IMR-90 (cell line): ENCODE results near the gene WNT2B. TPM values are rescaled to one million over a fixed set of nuclear protein-coding genes. Genes with fewer than 3 reads are reported as not detected.

ENCODE experiments used
- ATAC-seq: fragments of 200-7000 bp; cut with Tn5 transposase; 2 replicates; pipeline ENCODE4 v1.9.1; 2020; ENCODE audit warnings: low read depth, mild to moderate bottlenecking, moderate library complexity
- BruUV-seq: library from RNA; stranded (reverse); fragments of 400-500 nt; replicated peaks from 2 replicates; lab custom pipeline; 2021; lab: Mats Ljungman, UMichigan
- CTCF ChIA-PET: fragments of 300-600 bp; formaldehyde crosslinking; extraction: SDS; loops from one replicate; lab custom pipeline; 2021; ENCODE audit warnings: antibody characterized with exemption; lab: Yijun Ruan, JAX
- POLR2A ChIA-PET: fragments of 300-600 bp; sonication (Branson Sonifier 250); formaldehyde crosslinking; loops from one replicate; lab custom pipeline; 2022; ENCODE audit warnings: antibody characterized with exemption; ENCODE audit not compliant: unreplicated experiment; lab: Charles Lee
- DNase-seq: peaks from one replicate; pipeline ENCODE4 v3.0.0; 2013
- H2AFZ ChIP-seq: replicated peaks from 2 replicates; pipeline ENCODE3; 2013; ENCODE audit warnings: low read length, mild to moderate bottlenecking; ENCODE audit not compliant: poor library complexity
- H2AK5ac ChIP-seq: 2 replicates; pipeline ENCODE4 v1.6.1; 2013; ENCODE audit warnings: low read depth, low read length, inconsistent platforms
- H2AK9ac ChIP-seq: replicated peaks from 2 replicates; pipeline ENCODE3; 2013; ENCODE audit warnings: mild to moderate bottlenecking, low read depth, low read length, moderate library complexity; ENCODE audit not compliant: poor library complexity
- H2BK120ac ChIP-seq: 2 replicates; pipeline ENCODE4 v1.6.1; 2013; ENCODE audit warnings: low read depth, low read length, inconsistent platforms
- H2BK15ac ChIP-seq: 3 replicates; pipeline ENCODE4 v1.6.1; 2013; ENCODE audit warnings: low read depth, low read length, inconsistent platforms
- H2BK20ac ChIP-seq: 2 replicates; pipeline ENCODE4 v1.6.1; 2013; ENCODE audit warnings: low read depth, mild to moderate bottlenecking, inconsistent platforms, low read length, moderate library complexity
- H2BK5ac ChIP-seq: 2 replicates; pipeline ENCODE4 v1.6.1; 2013; ENCODE audit warnings: mild to moderate bottlenecking, low read depth, low read length, inconsistent platforms; ENCODE audit not compliant: poor library complexity, severe bottlenecking
- H3K14ac ChIP-seq: replicated peaks from 2 replicates; pipeline ENCODE4 v1.6.1; 2013; ENCODE audit warnings: low read depth, low read length, inconsistent platforms
- H3K18ac ChIP-seq: 2 replicates; pipeline ENCODE4 v1.6.1; 2013; ENCODE audit warnings: low read depth, low read length, control low read depth
- H3K23ac ChIP-seq: 2 replicates; pipeline ENCODE4 v1.6.1; 2013; ENCODE audit warnings: low read depth, low read length, inconsistent platforms
- H3K27ac ChIP-seq: 2 replicates; pipeline ENCODE4 v1.5.1; 2013; ENCODE audit warnings: mild to moderate bottlenecking, control low read depth, low read length; ENCODE audit not compliant: insufficient read depth
- H3K27me3 ChIP-seq: 2 replicates; pipeline ENCODE4 v1.6.1; 2013; ENCODE audit warnings: low read length; ENCODE audit not compliant: control insufficient read depth, insufficient read depth
- H3K36me3 ChIP-seq: 2 replicates; pipeline ENCODE4 v1.6.1; 2013; ENCODE audit warnings: low read length, mixed read lengths; ENCODE audit not compliant: control insufficient read depth, insufficient read depth
- H3K4ac ChIP-seq: 2 replicates; pipeline ENCODE4 v1.6.1; 2013; ENCODE audit warnings: low read depth, low read length, inconsistent platforms
- H3K4me1 ChIP-seq: 2 replicates; pipeline ENCODE4 v1.6.1; 2013; ENCODE audit warnings: low read length, mixed read lengths; ENCODE audit not compliant: control insufficient read depth, insufficient read depth
- H3K4me2 ChIP-seq: 2 replicates; pipeline ENCODE4 v1.6.1; 2013; ENCODE audit warnings: low read depth, mild to moderate bottlenecking, control low read depth, low read length, moderate library complexity
- H3K4me3 ChIP-seq: 2 replicates; pipeline ENCODE4 v1.5.1; 2013; ENCODE audit warnings: low read depth, mild to moderate bottlenecking, control low read depth, low read length, moderate library complexity; ENCODE audit not compliant: insufficient read depth
- H3K56ac ChIP-seq: 2 replicates; pipeline ENCODE4 v1.6.1; 2013; ENCODE audit warnings: low read length, inconsistent platforms; ENCODE audit not compliant: insufficient read depth; ENCODE audit errors: extremely low read depth
- H3K79me1 ChIP-seq, 2 experiments: 2 replicates each; pipeline ENCODE4 v1.6.1; 2013; ENCODE audit warnings: low read length in 2 of 2, inconsistent platforms in 1 of 2, low read depth in 1 of 2
- H3K9ac ChIP-seq: 2 replicates; pipeline ENCODE4 v1.6.1; 2013; ENCODE audit warnings: low read depth, low read length, control low read depth
- H3K9me1 ChIP-seq: 2 replicates; pipeline ENCODE4 v1.6.1; 2013; ENCODE audit warnings: low read length, inconsistent platforms; ENCODE audit not compliant: insufficient read depth
- H3K9me3 ChIP-seq: 2 replicates; pipeline ENCODE4 v1.6.1; 2013; ENCODE audit warnings: low read length; ENCODE audit not compliant: control insufficient read depth, insufficient read depth
- H4K20me1 ChIP-seq: 2 replicates; pipeline ENCODE4 v1.6.1; 2013; ENCODE audit warnings: low read length, inconsistent platforms; ENCODE audit not compliant: insufficient read depth
- H4K5ac ChIP-seq: 2 replicates; pipeline ENCODE4 v1.6.1; 2013; ENCODE audit warnings: mild to moderate bottlenecking, low read depth, low read length, control low read depth
- H4K8ac ChIP-seq, 2 experiments: 2 replicates each; pipeline ENCODE4 v1.6.1; 2013; ENCODE audit warnings: low read depth in 2 of 2, low read length in 2 of 2, control low read depth in 1 of 2, inconsistent platforms in 1 of 2
- H4K91ac ChIP-seq: 2 replicates; pipeline ENCODE4 v1.6.1; 2013; ENCODE audit warnings: low read depth, low read length, inconsistent platforms; ENCODE audit not compliant: insufficient read depth
- BHLHE40 ChIP-seq: fragments of 150-350 bp; IDR thresholded peaks from 2 replicates; pipeline ENCODE4 v1.6.1; 2016; ENCODE audit warnings: mild to moderate bottlenecking, low read depth, low read length
- CEBPB ChIP-seq: IDR thresholded peaks from 2 replicates; pipeline ENCODE4 v1.6.1; 2012; ENCODE audit warnings: low read depth, low read length, improper control_type of control experiment
- CHD1 ChIP-seq: IDR thresholded peaks from 2 replicates; pipeline ENCODE4 v1.6.1; 2012; ENCODE audit warnings: low read depth, low read length, improper control_type of control experiment
- CTCF ChIP-seq: conservative IDR thresholded peaks from 2 replicates; pipeline ENCODE4 v1.5.1; 2012; ENCODE audit warnings: mild to moderate bottlenecking, low read depth, low read length, improper control_type of control experiment
- ELK1 ChIP-seq: fragments of 150-350 bp; IDR thresholded peaks from 2 replicates; pipeline ENCODE4 v1.6.1; 2016; ENCODE audit warnings: low read depth, mild to moderate bottlenecking, low read length, moderate library complexity, borderline replicate concordance
- FOS ChIP-seq: fragments of 150-350 bp; IDR thresholded peaks from 2 replicates; pipeline ENCODE4 v1.6.1; 2016; ENCODE audit warnings: low read depth, low read length
- MAFK ChIP-seq: IDR thresholded peaks from 2 replicates; pipeline ENCODE4 v1.6.1; 2012; ENCODE audit warnings: low read depth, low read length, improper control_type of control experiment
- MAZ ChIP-seq: IDR thresholded peaks from 2 replicates; pipeline ENCODE4 v1.6.1; 2012; ENCODE audit warnings: low read depth, mild to moderate bottlenecking, low read length, improper control_type of control experiment, moderate library complexity, borderline replicate concordance
- MXI1 ChIP-seq: IDR thresholded peaks from 2 replicates; pipeline ENCODE4 v1.6.1; 2012; ENCODE audit warnings: low read depth, mild to moderate bottlenecking, low read length, moderate library complexity, borderline replicate concordance
- NFE2L2 ChIP-seq: fragments of 150-350 bp; IDR thresholded peaks from 2 replicates; pipeline ENCODE4 v1.6.1; 2016; ENCODE audit warnings: low read depth, mild to moderate bottlenecking, low read length
- POLR2A ChIP-seq: IDR thresholded peaks from 2 replicates; pipeline ENCODE4 v1.6.1; 2012; ENCODE audit warnings: mild to moderate bottlenecking, low read depth, low read length
- RAD21 ChIP-seq: IDR thresholded peaks from 2 replicates; pipeline ENCODE4 v1.6.1; 2012; ENCODE audit warnings: low read length, improper control_type of control experiment
- RCOR1 ChIP-seq: IDR thresholded peaks from 2 replicates; pipeline ENCODE4 v1.6.1; 2012; ENCODE audit warnings: mild to moderate bottlenecking, low read length, improper control_type of control experiment; ENCODE audit not compliant: insufficient replicate concordance
- RFX5 ChIP-seq: IDR thresholded peaks from 2 replicates; pipeline ENCODE4 v1.8.0; 2012; ENCODE audit warnings: low read depth, mild to moderate bottlenecking, low read length, moderate library complexity
- SMC3 ChIP-seq: fragments of 150-350 bp; IDR thresholded peaks from 2 replicates; pipeline ENCODE4 v1.6.1; 2016; ENCODE audit warnings: low read depth, mild to moderate bottlenecking, antibody characterized with exemption, low read length, moderate library complexity
- USF2 ChIP-seq: fragments of 150-350 bp; IDR thresholded peaks from 2 replicates; pipeline ENCODE4 v1.6.1; 2017; ENCODE audit warnings: mild to moderate bottlenecking, antibody characterized with exemption, low read length, low read depth
- WGBS, 2 experiments: methylation state at CpG; one replicate each; pipeline versions ENCODE4 v1.1.5 to v1.1.7; 2013; ENCODE audit warnings: missing lambda C conversion rate in 2 of 2; ENCODE audit not compliant: insufficient read length in 1 of 2; ENCODE audit errors: extremely low coverage in 2 of 2; 5-methylcytosine and 5-hydroxymethylcytosine counted together
- dilution Hi-C: fragments of 300-500 bp; cut with HindIII; formaldehyde crosslinking; loops from one replicate; pipeline ENCODE4 v1.14.3; 2018; ENCODE audit warnings: low sequenced_read_pairs; ENCODE audit not compliant: unreplicated experiment
- in situ Hi-C: fragments of 300-500 bp; cut with MboI; formaldehyde crosslinking; loops from 3 replicates; pipeline ENCODE4 v1.14.3; 2019; ENCODE audit warnings: low sequenced_read_pairs, inconsistent platforms, mixed read lengths
- intact Hi-C: fragments of 100-400 bp; cut with micrococcal nuclease; formaldehyde crosslinking; loops from 2 replicates; pipeline ENCODE4 v1.10.0; 2022
- polyA plus RNA-seq, 3 experiments: library from polyadenylated mRNA; depleted of rRNA; stranded (reverse); fragments of >200 nt; gene quantifications; 2 replicates each; pipeline ENCODE4 v1.2.3, GENCODE V29; 2012; ENCODE audit warnings: low replicate concordance in 1 of 3
- total RNA-seq: library from RNA; depleted of rRNA; stranded (reverse); fragments of >200 nt; gene quantifications from 2 replicates; pipeline ENCODE4 v1.2.3, GENCODE V29; 2012

Gene WNT2B
- total and polyA plus RNA-seq, 2 of the 4 experiments (the other 2 are of a cell fraction): 0.50 to 0.54 TPM

- Histone ChIP-seq H3K36me3 (no peaks in the 10 kb centered on the region), H3K27me3 (no peaks in the 10 kb centered on the region), H4K5ac (no peak overlapping the region), H3K14ac (no peak overlapping the region), H2BK20ac (no peak overlapping the region), H4K8ac (no peak overlapping the region), H2BK15ac (no peak overlapping the region), H3K4me1 (no peaks in the 10 kb centered on the region), H3K27ac (no peak overlapping the region), H2BK5ac (no peak overlapping the region), H4K91ac (no peak overlapping the region), H3K9me3 (no peaks in the 10 kb centered on the region), H4K20me1 (no peaks in the 10 kb centered on the region), H3K79me1 (no peaks in the 10 kb centered on the region), H2BK120ac (no peak overlapping the region), H3K9me1 (no peaks in the 10 kb centered on the region), H2AK9ac (no peak overlapping the region), H3K4me3 (no peak overlapping the region), H3K56ac (no peak overlapping the region), H3K9ac (no peak overlapping the region), H3K18ac (no peak overlapping the region), H3K4ac (no peak overlapping the region), H2AK5ac (no peak overlapping the region), H2AFZ (no peak overlapping the region), H3K23ac (no peak overlapping the region), H3K4me2 (no peak overlapping the region)
- in situ Hi-C loops (no loop called here), intact Hi-C loops (no loop called here), dilution Hi-C loops (no loop called here)
- no peak for DNase-seq
- TF ChIP-seq POLR2A: no peak
- TF ChIP-seq MAFK: no peak
- no peak for TF ChIP-seq RFX5
- no peak for TF ChIP-seq USF2
- TF ChIP-seq FOS: no peak
- no peak for TF ChIP-seq CEBPB
- no peak for TF ChIP-seq RAD21
- no peak for TF ChIP-seq MXI1
- no peak for TF ChIP-seq BHLHE40
- no peak for TF ChIP-seq CTCF
- TF ChIP-seq ELK1: no peak
- TF ChIP-seq MAZ: no peak
- TF ChIP-seq SMC3: no peak
- no peak for TF ChIP-seq NFE2L2
- TF ChIP-seq RCOR1: no peak
- no peak for TF ChIP-seq CHD1
- CTCF ChIA-PET: interaction anchor here (1.3 kb wide), 1 partner anchor 10 kb away, joined by 5 read pairs; no protein-coding TSS in a partner anchor
- POLR2A ChIA-PET: no interaction called here
- BruUV-seq: no TSS peak
- ATAC-seq: no peak
- no CpG with 5 or more reads among the region's 1 CpG for WGBS, 2 experiments
These were observed 16.7 kb upstream of the WNT2B start for GRCh38 chr1:112492076-112492475.
